Brain microvascular endothelial cell (primary cell): ENCODE data around the gene ARMH4.
A peak's percentile ranks its signal among the peaks of the same experiment; 100 is the strongest.

Experiments used
- DNase-seq: peaks from one replicate; pipeline ENCODE4 v3.0.0-alpha.2; 2020
- H3K27ac ChIP-seq: fragments of 250-450 bp; sonication (Bioruptor Pico); 2 replicates; pipeline ENCODE4 v1.5.1; 2020; ENCODE audit warnings: mild to moderate bottlenecking, moderate library complexity
- H3K27me3 ChIP-seq: fragments of 250-450 bp; sonication (Bioruptor Pico); replicated peaks from 2 replicates; pipeline ENCODE4 v1.5.1; 2020; ENCODE audit warnings: mild to moderate bottlenecking
- H3K36me3 ChIP-seq: fragments of 250-450 bp; sonication (Bioruptor Pico); replicated peaks from 2 replicates; pipeline ENCODE4 v1.5.1; 2020; ENCODE audit warnings: mild to moderate bottlenecking
- H3K4me3 ChIP-seq: 2 replicates; pipeline ENCODE4 v1.5.1; 2011; ENCODE audit warnings: low read depth, mild to moderate bottlenecking, control low read depth, low read length, moderate library complexity
- CTCF ChIP-seq: IDR thresholded peaks from 2 replicates; pipeline ENCODE4 v1.5.1; 2011; ENCODE audit warnings: low read depth, mild to moderate bottlenecking, moderate library complexity, low read length, control low read depth, inconsistent platforms; ENCODE audit errors: missing control alignments
- in situ Hi-C: cut with HindIII; loops from 2 replicates; pipeline ENCODE4 v1.10.0; 2017; ENCODE audit warnings: low sequenced_read_pairs, low pct_ligation_motif_present

ARMH4 gene

GRCh38 chr14:58109744-58110143 lies 42.3 kb downstream of the ARMH4 start:
- no peak for TF ChIP-seq CTCF
- H3K27me3 ChIP-seq, result no peaks in the 10 kb centered on the region
- no peak for DNase-seq
- no peaks in the 10 kb centered on the region for H3K36me3 ChIP-seq
- in situ Hi-C loops, result no loop called here
- no peak overlapping the region for H3K27ac ChIP-seq
- no peak overlapping the region for H3K4me3 ChIP-seq

GRCh38 chr14:58108717-58109116 lies 43.3 kb downstream of the ARMH4 start:
- H3K27ac ChIP-seq, result no peak overlapping the region
- no peak overlapping the region for H3K4me3 ChIP-seq
- no peaks in the 10 kb centered on the region for H3K27me3 ChIP-seq
- no peak for TF ChIP-seq CTCF
- in situ Hi-C loops, result no loop called here
- DNase-seq, result no peak
- no peaks in the 10 kb centered on the region for H3K36me3 ChIP-seq

- Histone ChIP-seq H3K27me3 (no peaks in the 10 kb centered on the region), H3K36me3 (no peaks in the 10 kb centered on the region), H3K27ac (no peak overlapping the region), H3K4me3 (no peak overlapping the region)
- peak; percentile 80 for TF ChIP-seq CTCF
- in situ Hi-C loops, result no loop called here
- peak; percentile 40 for DNase-seq
Observed at GRCh38 chr14:58107947-58108552, 44.0 kb downstream of the ARMH4 start.

GRCh38 chr14:58107041-58107440 lies 45.0 kb downstream of the ARMH4 start:
- no peak overlapping the region for H3K27ac ChIP-seq
- H3K27me3 ChIP-seq, result no peaks in the 10 kb centered on the region
- no peak overlapping the region for H3K4me3 ChIP-seq
- in situ Hi-C loops, result no loop called here
- H3K36me3 ChIP-seq, result no peaks in the 10 kb centered on the region
- TF ChIP-seq CTCF, result no peak
- DNase-seq, result no peak

- H3K4me3 ChIP-seq, result no peak overlapping the region
- H3K36me3 ChIP-seq, result no peaks in the 10 kb centered on the region
- DNase-seq, result no peak
- no peak overlapping the region for H3K27ac ChIP-seq
- in situ Hi-C loops, result no loop called here
- H3K27me3 ChIP-seq, result no peaks in the 10 kb centered on the region
- TF ChIP-seq CTCF, result no peak
Observed at GRCh38 chr14:58106446-58106845, 45.6 kb downstream of the ARMH4 start.

GRCh38 chr14:58104808-58105207 lies 47.2 kb downstream of the ARMH4 start:
- Histone ChIP-seq H3K27ac (no peak overlapping the region), H3K4me3 (no peak overlapping the region), H3K36me3 (no peaks in the 10 kb centered on the region), H3K27me3 (no peaks in the 10 kb centered on the region)
- in situ Hi-C loops, result no loop called here
- peak; percentile 16 for DNase-seq
- TF ChIP-seq CTCF, result no peak
